NCI-H345 treated with DMSO at 0.1 percent for 48 hours (cell line): ENCODE measurements around the gene USP16.

Source experiments
- DNase-seq: peaks from one replicate; lab custom pipeline; 2025; ENCODE audit not compliant: unreplicated experiment; lab: John Stamatoyannopoulos, UW

Gene USP16

GRCh38 chr21:29082046-29082815, 57.8 kb downstream of the USP16 start:
- DNase-seq = no peak

GRCh38 chr21:29083306-29083705, 58.8 kb downstream of the USP16 start:
- DNase-seq = no peak

GRCh38 chr21:29084372-29084771, 59.9 kb downstream of the USP16 start:
- DNase-seq = no peak

GRCh38 chr21:29085106-29085752, 60.8 kb downstream of the USP16 start:
- no peak for DNase-seq

GRCh38 chr21:29091033-29091432, 66.6 kb downstream of the USP16 start:
- no peak for DNase-seq

GRCh38 chr21:29092102-29092959, 67.9 kb downstream of the USP16 start:
- DNase-seq = no peak

GRCh38 chr21:29096218-29097015, 71.9 kb downstream of the USP16 start:
- no peak for DNase-seq

- DNase-seq = no peak
These were observed 73.7 kb downstream of the USP16 start for GRCh38 chr21:29098156-29098555.

GRCh38 chr21:29102791-29103257, 78.4 kb downstream of the USP16 start:
- no peak for DNase-seq
